GM15510 (cell line): ENCODE data around the gene KLF7.

Source experiments
- POLR2A ChIP-seq: IDR thresholded peaks from 3 replicates; pipeline ENCODE4 v1.6.1; 2011; ENCODE audit warnings: borderline replicate concordance; ENCODE audit not compliant: insufficient read length; ENCODE audit errors: extremely low read depth

The KLF7 gene

DNA sequence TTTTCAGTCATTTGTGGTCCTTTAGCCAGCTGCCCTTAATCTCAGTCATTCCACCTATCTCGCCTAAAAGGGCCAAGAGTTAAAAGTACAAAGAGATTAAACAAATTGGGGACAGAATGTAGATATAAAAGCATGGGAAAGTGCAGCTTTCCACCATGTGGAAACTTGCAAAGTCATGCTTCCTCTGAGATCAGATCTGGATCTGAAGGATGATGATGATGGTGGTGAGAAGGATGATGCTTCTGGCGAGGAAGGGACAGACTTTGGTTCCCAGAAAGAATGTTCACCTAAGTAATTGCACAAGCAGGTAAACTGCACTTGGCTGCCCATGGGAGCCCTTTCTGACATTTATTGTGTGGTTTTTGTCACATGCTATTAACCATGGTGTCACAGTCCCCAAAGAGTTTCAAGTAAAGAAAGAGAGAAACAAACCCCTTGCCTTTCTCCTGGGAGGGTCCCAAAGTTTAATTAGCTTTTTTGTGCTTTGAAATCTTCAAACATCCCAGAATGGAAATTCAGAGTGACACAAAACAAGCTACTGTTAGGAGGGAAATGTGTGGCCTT, 34.7 kb downstream of the KLF7 start:
- no peak for TF ChIP-seq POLR2A

DNA sequence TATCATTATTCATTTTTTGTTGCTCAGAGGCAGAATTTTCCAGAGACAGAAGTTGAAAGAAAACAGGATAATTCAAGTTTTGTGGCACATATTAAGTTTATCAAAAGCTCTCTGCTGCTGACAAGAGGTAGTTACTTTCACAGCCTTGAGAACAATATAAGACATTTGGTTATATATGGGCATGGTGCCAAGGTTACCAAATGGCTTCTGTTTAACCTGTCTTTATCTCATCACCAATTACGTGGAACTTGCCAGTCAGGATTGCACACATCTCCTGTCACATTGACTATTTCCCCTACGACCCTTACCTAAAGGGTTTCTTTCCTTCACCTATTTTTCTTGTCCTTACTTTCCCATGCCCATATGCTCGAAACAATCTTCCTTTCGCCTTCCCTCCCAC, 35.9 kb downstream of the KLF7 start:
- TF ChIP-seq POLR2A = no peak

GRCh38 chr2:207128867-207129266, 36.9 kb downstream of the KLF7 start:
- TF ChIP-seq POLR2A = no peak

- TF ChIP-seq POLR2A = no peak
Observed at GRCh38 chr2:207126724-207127308, 38.9 kb downstream of the KLF7 start.

- no peak for TF ChIP-seq POLR2A
Observed at GRCh38 chr2:207123776-207124391, 41.9 kb downstream of the KLF7 start.

- TF ChIP-seq POLR2A = no peak
Observed at GRCh38 chr2:207123335-207123744, 42.4 kb downstream of the KLF7 start.

DNA sequence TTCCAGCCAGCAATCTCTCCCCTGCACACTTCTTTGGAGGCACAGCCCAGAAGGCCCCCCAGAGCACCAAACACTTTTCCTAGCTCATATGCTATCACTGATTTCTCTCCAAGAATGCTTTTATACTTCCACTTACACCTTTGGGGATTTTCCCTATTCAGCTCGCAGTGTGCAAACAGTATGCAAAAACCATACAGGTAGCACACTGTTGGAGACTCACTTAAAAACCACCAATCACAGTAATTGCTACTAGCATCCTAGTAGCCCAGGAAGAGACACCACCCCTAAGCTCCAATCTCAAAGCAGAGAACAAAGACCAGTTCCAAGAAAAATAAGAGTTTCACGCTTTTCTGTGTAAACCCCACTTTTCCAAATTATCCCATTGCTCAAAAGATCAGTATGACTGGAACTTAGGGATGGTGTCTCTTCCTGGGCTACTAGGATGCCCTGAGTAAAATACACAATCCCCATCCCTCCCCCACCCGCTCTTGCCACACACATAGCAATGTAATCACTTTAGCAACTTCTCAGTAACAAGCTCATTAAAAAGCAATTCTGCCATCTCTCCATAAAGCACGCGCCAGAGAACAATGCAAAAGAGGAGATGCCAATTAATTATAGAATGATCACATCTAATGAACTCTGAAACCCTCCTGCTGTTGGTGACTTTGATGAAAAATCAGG, 43.0 kb downstream of the KLF7 start:
- TF ChIP-seq POLR2A = no peak

DNA sequence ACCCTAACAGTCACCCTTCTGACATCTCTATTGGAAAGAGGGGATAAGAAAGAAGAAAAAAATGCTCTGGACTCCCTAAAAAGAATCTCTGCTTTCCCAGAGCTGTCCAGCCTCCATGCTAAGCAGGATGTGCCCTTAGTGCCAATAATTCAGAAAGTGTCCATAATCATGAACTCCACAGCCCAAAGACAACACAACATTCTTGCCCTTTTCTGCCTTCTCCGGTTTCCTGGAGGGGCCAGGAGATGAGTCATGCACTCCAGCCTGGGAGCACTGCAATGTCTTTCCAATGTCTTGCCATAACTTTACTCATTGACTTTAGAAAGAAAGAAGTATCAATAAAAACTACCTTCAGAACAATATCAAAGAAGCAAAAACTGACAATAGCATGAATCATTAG, 44.0 kb downstream of the KLF7 start:
- TF ChIP-seq POLR2A = no peak

DNA sequence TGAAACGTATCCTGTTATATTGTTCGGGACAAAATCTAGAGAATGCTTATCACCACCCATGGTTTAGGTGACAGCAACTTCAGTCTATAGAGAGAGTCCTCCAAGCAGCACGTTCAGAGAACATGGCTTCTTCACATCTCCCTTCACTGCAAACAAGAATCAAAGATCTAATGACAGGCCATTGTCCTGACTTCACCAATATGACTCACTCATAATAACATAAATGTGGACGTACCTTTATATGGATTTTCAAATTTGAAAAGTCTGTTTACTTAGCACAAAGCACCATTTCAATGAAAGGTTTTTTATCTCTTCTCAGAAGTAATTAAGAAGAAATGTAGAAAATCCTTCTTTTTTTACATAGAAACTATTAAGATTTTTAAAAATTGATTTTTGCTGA, 46.7 kb downstream of the KLF7 start:
- TF ChIP-seq POLR2A = no peak

DNA sequence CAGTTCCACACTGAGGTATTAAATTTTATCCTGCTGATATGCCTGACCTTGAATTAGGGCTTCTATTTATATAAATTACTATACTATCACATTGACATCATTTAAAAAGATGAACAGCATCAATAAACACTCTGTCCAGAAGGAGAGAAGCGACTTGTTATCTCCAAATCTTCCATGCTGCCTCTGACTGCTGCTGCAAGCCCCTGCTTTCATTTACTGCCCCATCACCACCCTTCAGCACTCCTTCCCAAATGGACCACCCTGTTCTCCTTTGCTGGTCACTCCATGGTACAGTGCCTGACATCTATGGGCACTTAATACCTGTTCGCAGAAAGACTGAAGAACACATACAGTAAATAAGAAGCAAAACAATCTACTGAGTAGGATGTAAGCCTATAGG, 48.1 kb downstream of the KLF7 start:
- no peak for TF ChIP-seq POLR2A

- TF ChIP-seq POLR2A = no peak
Observed at GRCh38 chr2:207115715-207116364, 49.9 kb downstream of the KLF7 start.

- TF ChIP-seq POLR2A = no peak
Observed at GRCh38 chr2:207113414-207113813, 52.3 kb downstream of the KLF7 start.

- TF ChIP-seq POLR2A = no peak
Observed at GRCh38 chr2:207112785-207113184, 53.0 kb downstream of the KLF7 start.

DNA sequence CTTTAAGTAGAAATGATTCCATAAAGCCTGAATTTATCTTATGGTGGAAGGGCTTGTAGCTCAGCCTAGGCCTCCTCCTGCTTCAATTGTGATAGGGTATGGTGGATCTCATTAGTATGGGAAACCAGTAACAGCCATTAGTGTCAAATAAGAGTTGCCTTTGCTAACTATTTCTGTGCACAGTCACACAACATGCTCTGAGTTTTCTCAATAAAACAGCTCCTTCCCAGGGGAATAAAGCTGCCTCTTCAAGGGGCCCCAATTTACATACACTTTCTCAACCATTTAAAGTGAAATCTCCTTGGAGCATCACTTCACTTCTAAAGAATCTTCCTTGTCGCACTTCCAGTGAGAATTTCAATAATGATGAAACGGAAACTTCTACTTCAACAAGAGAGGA, 53.4 kb downstream of the KLF7 start:
- TF ChIP-seq POLR2A = no peak

DNA sequence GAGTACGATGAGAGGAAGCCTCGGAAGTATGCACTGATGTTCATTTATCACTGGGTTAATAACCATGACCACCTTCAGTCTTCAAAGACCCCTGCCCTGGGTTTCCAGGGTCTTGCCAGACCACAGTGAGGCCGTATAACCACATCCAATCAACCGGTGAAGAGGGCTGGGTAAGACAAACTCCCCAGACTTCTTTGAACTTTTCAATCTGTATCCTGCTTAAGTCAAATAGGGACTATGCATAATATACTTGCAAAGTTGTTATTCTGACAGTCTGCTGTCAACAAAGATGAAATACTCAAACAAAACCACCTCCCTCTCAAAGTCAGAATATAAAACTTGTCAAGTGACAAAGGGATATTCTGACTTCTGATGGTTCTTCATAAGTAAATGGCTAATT, 54.0 kb downstream of the KLF7 start:
- TF ChIP-seq POLR2A = no peak
